Germinal center (tissue), 1 donor: ENCODE data around the gene BTBD19.

Experiments
- DNase-seq: peaks from one replicate; pipeline ENCODE4 v3.0.0; 2012; ENCODE audit warnings: mixed read lengths, low spot score

BTBD19 gene

GRCh38 chr1:44857446-44857845 is 49.1 kb downstream of the BTBD19 start:
- DNase-seq: no peak

- DNase-seq: peak; percentile 21
Observed at GRCh38 chr1:44860331-44860730, 52.0 kb downstream of the BTBD19 start.

- DNase-seq: no peak
Observed at GRCh38 chr1:44860891-44861425, 52.6 kb downstream of the BTBD19 start.

- DNase-seq: no peak
Observed at GRCh38 chr1:44862829-44863401, 54.6 kb downstream of the BTBD19 start.
